Prostate gland (tissue), 2 donors: Measurements from ENCODE around the gene RBM10. TPM values are rescaled to one million over a fixed set of nuclear protein-coding genes. Genes with fewer than 3 reads are reported as not detected.

ENCODE experiments used
- DNase-seq: peaks from one replicate; pipeline ENCODE4 v3.0.0-alpha.2; 2019; ENCODE audit warnings: low spot score
- H3K27ac ChIP-seq, 2 donors: fragments of 200-600 bp; sonication (generic); 2 replicates each; pipeline ENCODE4 v1.5.1; 2017 to 2019
- H3K27me3 ChIP-seq: fragments of 200-600 bp; sonication (generic); replicated peaks from 2 replicates; pipeline ENCODE4 v1.5.1; 2019; ENCODE audit not compliant: insufficient read depth
- H3K36me3 ChIP-seq, 2 donors: fragments of 200-600 bp; sonication (generic); 1 replicate in 1 of 2; 2 replicates in 1 of 2; pipeline versions ENCODE4 v1.5.1 to v1.8.1; 2017 to 2019
- H3K4me1 ChIP-seq: fragments of 200-600 bp; sonication (generic); replicated peaks from 2 replicates; pipeline ENCODE4 v1.5.1; 2019
- H3K4me3 ChIP-seq, 2 donors: fragments of 200-600 bp; sonication (generic); 2 replicates each; pipeline ENCODE4 v1.5.1; 2017 to 2019
- H3K9me3 ChIP-seq: fragments of 200-600 bp; sonication (generic); 2 replicates; pipeline ENCODE4 v1.5.1; 2017
- CTCF ChIP-seq, 4 experiments: fragments of 200-600 bp in 2 of 4; fragments of 450-650 bp in 2 of 4; sonication (generic) in 2 of 4; IDR thresholded peaks; 1 replicate in 3 of 4; 2 replicates in 1 of 4; pipeline ENCODE4 v1.5.1; 2016 to 2019; ENCODE audit warnings: antibody characterized with exemption in 4 of 4, mild to moderate bottlenecking in 2 of 4, moderate library complexity in 2 of 4
- POLR2A ChIP-seq: fragments of 450-650 bp; IDR thresholded peaks from one replicate; pipeline ENCODE4 v1.6.1; 2016; ENCODE audit warnings: antibody characterized with exemption, mild to moderate bottlenecking
- POLR2AphosphoS5 ChIP-seq: sonication (generic); formaldehyde crosslinking; IDR thresholded peaks from one replicate; pipeline ENCODE4 v1.6.1; 2017; ENCODE audit warnings: antibody characterized with exemption
- WGBS: methylation state at CpG from one replicate; pipeline ENCODE4 v1.1.5; 2018; 5-methylcytosine and 5-hydroxymethylcytosine counted together
- intact Hi-C: fragments of 100-400 bp; cut with DNase I; formaldehyde crosslinking; loops from one replicate; pipeline ENCODE4 v1.14.2; 2022
- total RNA-seq, 2 donors: library from RNA; depleted of rRNA; stranded (reverse); fragments of >200 nt; gene quantifications; one replicate each; pipeline ENCODE4 v1.1.0, GENCODE V29; 2016

The RBM10 gene
- total RNA-seq, 2 donors from 2014 or later = 45.0 to 49.0 TPM

DNA sequence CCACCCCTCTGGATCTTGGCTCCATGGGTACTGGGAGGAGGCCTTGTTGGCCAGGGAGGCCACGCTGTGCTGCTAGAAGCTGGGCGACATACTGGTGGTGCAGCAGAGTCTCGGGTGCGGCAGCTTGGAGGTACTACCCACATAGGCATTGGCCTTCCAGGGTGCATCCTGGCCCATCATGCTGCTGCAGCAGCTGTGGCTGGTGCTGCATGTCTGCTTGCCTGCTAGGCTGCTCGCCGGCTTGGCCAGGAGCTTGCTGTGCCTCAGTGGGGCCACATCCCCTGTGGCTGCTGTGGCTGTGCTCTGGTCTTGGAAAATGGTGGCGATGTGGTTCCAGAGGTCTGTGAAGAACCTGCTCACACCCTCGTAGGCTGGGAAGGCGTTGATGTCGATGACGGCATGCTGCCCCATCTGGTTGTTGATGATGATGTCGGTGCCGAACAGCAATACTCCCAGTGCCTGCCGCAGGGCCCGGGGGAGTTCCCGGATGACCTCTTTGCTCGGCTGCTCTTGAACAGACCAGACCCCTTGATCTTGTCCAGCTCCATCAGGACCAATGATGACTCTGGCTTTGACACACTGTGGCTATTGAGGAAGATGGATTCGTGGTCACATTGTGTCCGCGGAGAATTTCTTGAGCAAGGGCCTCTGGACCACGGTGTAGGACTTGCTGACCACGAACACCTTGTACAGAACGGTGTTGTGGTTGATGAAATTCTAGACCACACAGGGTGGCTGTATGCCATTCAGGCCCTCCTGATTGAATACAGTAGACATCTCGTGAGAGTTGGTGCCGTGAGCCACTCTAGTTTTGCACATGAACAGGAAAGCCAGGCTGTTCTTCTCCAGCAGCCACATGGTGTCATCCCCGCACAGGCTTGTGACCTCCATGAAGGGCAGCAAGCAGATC lies 11.8 kb downstream of the RBM10 start:
- Histone ChIP-seq H3K9me3 (no peaks in the 10 kb centered on the region), H3K4me3 (no peak overlapping the region), H3K27me3 (no peaks in the 10 kb centered on the region), H3K4me1 (no peaks in the 10 kb centered on the region), H3K36me3 (no peaks in the 10 kb centered on the region), H3K27ac (no peak overlapping the region)
- intact Hi-C loops = no loop called here
- no peak for DNase-seq
- TF ChIP-seq CTCF (IDR thresholded peaks at IDR 0.05) (no peak), POLR2AphosphoS5 (no peak), POLR2A (no peak)
- WGBS = 94% methylated on average over 14 of the region's 26 CpGs

DNA sequence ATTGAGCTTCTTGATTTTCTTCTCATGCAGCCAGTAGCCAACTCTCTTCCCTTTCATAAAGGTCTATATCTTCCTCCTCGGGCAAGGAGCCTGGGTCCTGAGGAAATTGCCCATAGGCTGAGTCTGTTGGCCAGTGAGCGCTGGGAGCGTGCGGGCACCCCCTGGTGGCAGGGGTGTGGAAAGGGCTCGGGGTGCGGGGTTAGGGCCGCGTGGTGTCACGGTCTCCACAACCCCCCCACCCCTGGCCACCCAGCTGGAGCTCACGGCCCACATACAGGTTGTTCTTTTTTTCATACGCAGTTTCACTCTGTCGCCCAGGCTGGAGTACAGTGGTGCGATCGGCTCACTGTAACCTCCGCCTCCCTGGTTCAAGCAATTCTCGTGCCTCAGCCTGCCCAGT lies 13.1 kb downstream of the RBM10 start:
- TF ChIP-seq CTCF (IDR thresholded peaks at IDR 0.05) (no peak), POLR2A (no peak), POLR2AphosphoS5 (no peak)
- no peak overlapping the region for H3K4me3 ChIP-seq
- H3K27me3 ChIP-seq = no peaks in the 10 kb centered on the region
- no peaks in the 10 kb centered on the region for H3K36me3 ChIP-seq
- DNase-seq = no peak
- H3K4me1 ChIP-seq = no peaks in the 10 kb centered on the region
- no peaks in the 10 kb centered on the region for H3K9me3 ChIP-seq
- 96% methylated on average over 10 of the region's 16 CpGs for WGBS
- intact Hi-C loops = no loop called here
- H3K27ac ChIP-seq = no peak overlapping the region

DNA sequence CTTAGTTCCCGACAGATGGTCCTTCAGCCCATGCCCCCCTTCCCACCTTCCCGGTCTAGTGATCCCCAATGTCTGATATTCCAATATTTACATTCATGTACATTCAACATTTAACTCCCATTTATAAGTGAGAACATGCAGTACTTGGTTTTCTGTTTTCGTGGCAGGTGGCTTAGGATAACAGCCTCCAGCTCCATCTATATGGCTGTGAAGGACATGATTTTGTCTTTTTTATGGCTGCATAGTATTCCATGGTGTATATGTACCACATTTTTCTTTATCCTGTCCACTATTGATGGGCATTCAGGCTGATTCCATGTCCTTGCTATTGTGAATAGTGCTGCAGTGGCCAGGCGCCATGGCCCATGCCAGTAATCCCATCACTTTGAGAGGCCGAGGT lies 13.8 kb downstream of the RBM10 start:
- Histone ChIP-seq H3K36me3 (no peaks in the 10 kb centered on the region), H3K9me3 (no peaks in the 10 kb centered on the region), H3K4me3 (no peak overlapping the region), H3K27ac (no peak overlapping the region), H3K27me3 (no peaks in the 10 kb centered on the region), H3K4me1 (no peaks in the 10 kb centered on the region)
- no peak for TF ChIP-seq CTCF (IDR thresholded peaks at IDR 0.05)
- 100% methylated on average over 5 of the region's 5 CpGs for WGBS
- intact Hi-C loops = no loop called here
- DNase-seq = no peak

DNA sequence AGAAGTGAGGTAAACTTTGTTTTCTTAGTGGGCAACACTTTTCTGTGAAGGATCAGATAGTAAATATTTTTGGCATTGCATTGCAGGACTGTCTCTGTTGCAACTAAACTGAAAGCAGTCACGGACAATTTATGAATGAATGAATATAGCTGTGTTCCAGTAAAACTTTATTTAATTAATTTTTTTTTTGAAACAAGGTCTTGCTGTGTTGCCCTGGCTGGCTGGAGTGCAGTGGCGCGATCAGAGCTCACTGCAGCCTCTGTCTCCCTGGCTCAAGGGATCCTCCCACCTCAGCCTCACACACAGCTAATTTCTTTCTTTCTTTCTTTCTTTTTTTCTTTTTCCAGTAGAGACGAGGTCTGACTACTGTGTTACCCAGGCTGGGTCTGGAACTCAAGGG lies 15.8 kb downstream of the RBM10 start:
- H3K36me3 ChIP-seq = no peaks in the 10 kb centered on the region
- intact Hi-C loops = no loop called here
- H3K4me1 ChIP-seq = no peaks in the 10 kb centered on the region
- H3K4me3 ChIP-seq = no peak overlapping the region
- H3K27me3 ChIP-seq = no peaks in the 10 kb centered on the region
- TF ChIP-seq POLR2A (no peak), CTCF (IDR thresholded peaks at IDR 0.05) (no peak), POLR2AphosphoS5 (no peak)
- no peaks in the 10 kb centered on the region for H3K9me3 ChIP-seq
- 79% methylated on average over 4 of the region's 4 CpGs for WGBS
- H3K27ac ChIP-seq = no peak overlapping the region
- no peak for DNase-seq
